COLO829 (cell line): Measurements from ENCODE around the gene KRT34.
"Not testable (repeated sequence)": the region's sequence is repeated elsewhere in the genome, so short reads cannot be mapped to it uniquely, and the experiment has no call there.

Experiments used
- DNase-seq: peaks from one replicate; pipeline ENCODE4 v3.0.0; 2012; ENCODE audit warnings: low spot score

KRT34 gene

GRCh38 chr17:41404024-41404671 lies 22.0 kb upstream of the KRT34 start:
- peak; percentile 96 for DNase-seq

GRCh38 chr17:41403404-41404023 lies 21.4 kb upstream of the KRT34 start:
- peak; percentile 53 for DNase-seq

GRCh38 chr17:41402161-41402560 lies 20.1 kb upstream of the KRT34 start:
- no peak for DNase-seq

GRCh38 chr17:41396996-41397660 lies 15.0 kb upstream of the KRT34 start, which contains the start of gene KRT31:
Gene KRT31 (minus strand): TSS chr17:41397608. CDS start chr17:41397539, 69 bp downstream.
- DNase-seq = no peak

GRCh38 chr17:41396340-41396739 lies 14.2 kb upstream of the KRT34 start:
- no peak for DNase-seq

- DNase-seq = no peak
These were observed 13.5 kb upstream of the KRT34 start for GRCh38 chr17:41395611-41396010.

GRCh38 chr17:41395044-41395443 lies 12.9 kb upstream of the KRT34 start:
- not testable (repeated sequence) for DNase-seq

- no peak for DNase-seq
These were observed 12.3 kb upstream of the KRT34 start for GRCh38 chr17:41394254-41394996.

GRCh38 chr17:41393826-41394225 lies 11.7 kb upstream of the KRT34 start:
- DNase-seq = no peak

- no peak for DNase-seq
These were observed 11.2 kb upstream of the KRT34 start for GRCh38 chr17:41393294-41393693.

- DNase-seq = no peak
These were observed 10.2 kb upstream of the KRT34 start for GRCh38 chr17:41392278-41392677.

GRCh38 chr17:41391535-41391934 lies 9.4 kb upstream of the KRT34 start:
- DNase-seq = no peak

GRCh38 chr17:41390411-41390938 lies 8.4 kb upstream of the KRT34 start:
- DNase-seq = no peak

- no peak for DNase-seq
These were observed 5.6 kb upstream of the KRT34 start for GRCh38 chr17:41387670-41388069.

- no peak for DNase-seq
These were observed 4.1 kb upstream of the KRT34 start for GRCh38 chr17:41386227-41386626.

- DNase-seq = no peak
These were observed 1.6 kb upstream of the KRT34 start for GRCh38 chr17:41383690-41384089.

GRCh38 chr17:41382394-41382793 lies 288 bp upstream of the KRT34 start:
- no peak for DNase-seq

- DNase-seq = not testable (repeated sequence)
These were observed 2.0 kb downstream of the KRT34 start for GRCh38 chr17:41380091-41380490.

- DNase-seq = no peak
These were observed 4.6 kb downstream of the KRT34 start for GRCh38 chr17:41377546-41377945.

- no peak for DNase-seq
These were observed 12.4 kb downstream of the KRT34 start, which contains the start of gene KRT33B for GRCh38 chr17:41369713-41370112. Gene KRT33B (minus strand): TSS chr17:41369813. CDS start chr17:41369750, 63 bp downstream.

- no peak for DNase-seq
These were observed 13.1 kb downstream of the KRT34 start for GRCh38 chr17:41369023-41369422.

- no peak for DNase-seq
These were observed 14.6 kb downstream of the KRT34 start for GRCh38 chr17:41367426-41368075.
